OCI-LY1 (cell line): ENCODE data around the gene CELF4.

ENCODE experiments used
- CTCF ChIP-seq: fragments of 200-600 bp; sonication (generic), shearing (Covaris generic); IDR thresholded peaks from 2 replicates; pipeline ENCODE4 v1.5.1; 2017; ENCODE audit warnings: mild to moderate bottlenecking, antibody characterized with exemption, low read length, moderate library complexity, mixed read lengths
- EZH2 ChIP-seq: fragments of 200-600 bp; sonication (generic), shearing (Covaris generic); IDR thresholded peaks from 2 replicates; pipeline ENCODE4 v1.8.0; 2017; ENCODE audit warnings: borderline replicate concordance, mixed run types, mild to moderate bottlenecking, antibody characterized with exemption, low read length, moderate library complexity, mixed read lengths

- TF ChIP-seq CTCF (no peak), EZH2 (no peak)
Measured at GRCh38 chr18:37351110-37351509, 214.5 kb downstream of the CELF4 start.
